ENCODE results near the gene PRTFDC1.
A peak's percentile ranks its signal among the peaks of the same experiment; 100 is the strongest.
"Not testable (repeated sequence)": the region's sequence is repeated elsewhere in the genome, so short reads cannot be mapped to it uniquely, and the experiment has no call there.

The PRTFDC1 gene

GRCh38 chr10:24952143-24952706, at the start of gene PRTFDC1:
PRTFDC1 (minus strand) TSS chr10:24952606; CDS start chr10:24952575, 31 bp downstream.
- DNase-seq, result no peak

- DNase-seq, result no peak
Observed at GRCh38 chr10:24998044-24998443, 45.6 kb upstream of the PRTFDC1 start.

GRCh38 chr10:24995072-24995471, 42.7 kb upstream of the PRTFDC1 start:
- no peak for DNase-seq

DNA sequence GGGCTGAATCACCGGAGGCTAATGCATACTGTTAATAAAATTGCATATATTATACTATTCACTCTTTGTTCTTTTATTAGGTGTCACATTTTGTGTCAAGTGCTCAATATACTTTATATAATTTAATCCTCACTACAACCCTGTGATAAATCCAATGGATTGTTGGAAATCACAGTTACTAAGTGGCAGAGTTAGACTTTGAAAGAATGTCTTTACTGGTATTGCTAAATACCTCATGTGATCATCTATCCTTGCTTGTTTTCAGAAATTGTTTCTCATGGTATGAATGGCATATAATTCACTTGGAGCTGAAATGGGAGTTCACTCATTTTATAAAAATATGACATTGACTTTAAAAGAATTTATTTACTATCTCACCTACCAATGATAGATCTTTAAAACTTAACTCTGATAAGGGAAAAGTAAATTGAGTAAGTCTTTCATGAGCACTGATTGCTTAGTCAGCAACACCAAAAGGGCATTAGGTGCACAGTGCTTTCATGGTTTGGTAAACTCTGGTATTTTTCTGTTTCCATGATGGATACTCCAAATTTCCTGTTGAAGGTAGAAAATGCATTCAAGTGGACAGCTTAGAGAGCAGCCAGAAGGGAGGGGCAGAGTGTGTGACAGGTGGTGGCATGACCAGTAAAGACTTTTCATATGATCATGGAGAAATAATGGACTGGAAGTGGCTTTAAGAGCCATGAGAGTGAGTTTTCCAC, 41.0 kb upstream of the PRTFDC1 start:
- DNase-seq, result peak; percentile 1

DNA sequence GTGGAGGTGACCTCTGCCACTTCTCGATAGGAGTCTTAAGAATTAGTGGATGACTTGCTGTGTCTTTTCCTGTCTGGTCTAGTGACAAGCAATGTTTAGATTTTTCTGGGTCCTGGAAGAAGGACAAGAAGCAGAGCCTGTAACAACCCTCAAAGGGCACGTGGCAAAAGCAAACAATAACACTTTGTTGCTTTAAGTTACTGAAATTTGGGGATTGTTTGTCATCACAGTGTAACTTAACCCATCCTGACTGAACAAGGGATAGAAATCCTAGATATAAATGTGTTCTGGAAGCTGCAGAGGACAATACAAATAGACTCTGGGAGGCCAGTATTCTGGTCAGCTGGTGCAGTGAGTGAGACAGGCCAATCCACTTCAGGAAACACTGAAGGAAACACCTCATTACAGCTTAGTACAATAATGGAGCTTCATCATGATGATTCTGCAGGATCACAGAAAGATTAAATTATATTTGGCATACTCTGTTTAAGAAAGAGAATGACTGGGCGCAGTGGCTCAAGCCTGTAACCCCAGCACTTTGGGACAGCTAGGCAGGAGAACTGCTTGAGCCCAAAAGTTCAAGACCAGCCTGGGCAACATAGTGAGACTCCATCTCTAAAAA, 40.2 kb upstream of the PRTFDC1 start:
- DNase-seq, result no peak

DNA sequence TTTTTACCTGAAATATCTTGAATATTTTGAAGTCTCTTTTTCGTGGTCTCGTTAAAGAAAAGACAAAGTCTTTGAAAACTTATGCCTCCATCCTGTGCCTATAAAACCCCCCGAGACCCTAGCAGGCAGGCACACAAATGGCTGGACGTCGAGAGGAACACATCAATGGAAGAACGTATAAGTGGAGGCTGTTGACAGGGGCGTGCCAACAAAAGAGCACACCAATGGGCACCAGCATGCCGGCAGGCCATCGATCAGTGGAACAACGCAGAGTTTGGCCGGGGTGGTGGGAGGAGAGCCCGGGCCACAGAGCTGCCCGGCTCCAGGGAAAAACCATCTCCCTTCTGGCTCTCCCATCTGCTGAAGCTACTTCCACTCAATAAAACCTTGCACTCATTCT, 38.9 kb upstream of the PRTFDC1 start:
- DNase-seq, result no peak

DNA sequence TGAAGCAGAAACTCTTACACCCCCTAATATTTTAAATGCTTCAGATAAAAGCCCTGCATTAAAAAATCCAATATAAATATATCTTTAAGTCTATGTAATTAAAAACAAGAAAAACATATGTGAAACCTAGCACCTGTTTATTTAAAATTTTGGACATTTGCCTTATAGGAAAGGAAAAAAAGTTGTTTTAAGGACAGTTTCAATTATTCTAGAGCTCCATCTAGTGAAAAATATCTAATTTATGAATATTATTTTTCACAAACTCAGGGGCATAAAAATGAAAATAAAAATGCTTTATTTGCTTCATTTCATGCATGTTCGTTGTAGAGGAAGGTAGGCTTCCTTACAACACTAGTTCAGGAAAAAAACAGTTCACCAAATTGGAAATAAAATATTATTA, 37.5 kb upstream of the PRTFDC1 start:
- DNase-seq, result no peak

GRCh38 chr10:24988831-24989640, 36.6 kb upstream of the PRTFDC1 start:
- no peak for DNase-seq

DNA sequence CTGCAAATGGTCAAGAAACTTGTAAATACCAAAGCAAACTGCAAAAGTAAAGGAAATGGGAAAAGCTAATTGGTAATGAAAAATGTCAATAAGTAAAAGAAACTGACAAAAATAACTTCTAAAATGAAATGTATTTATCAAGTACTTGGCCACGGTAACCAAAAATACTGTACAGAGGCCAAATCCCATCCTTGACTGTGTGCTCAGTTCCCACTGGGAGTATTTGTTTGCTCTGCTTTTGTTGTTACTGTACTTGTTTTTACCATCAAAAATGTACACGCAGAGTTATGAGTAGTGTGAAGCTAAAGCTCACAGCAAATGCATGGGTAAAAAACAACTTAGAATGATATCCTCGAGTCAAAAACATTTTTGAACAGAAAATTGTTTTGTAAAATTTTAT, 32.5 kb upstream of the PRTFDC1 start:
- no peak for DNase-seq

DNA sequence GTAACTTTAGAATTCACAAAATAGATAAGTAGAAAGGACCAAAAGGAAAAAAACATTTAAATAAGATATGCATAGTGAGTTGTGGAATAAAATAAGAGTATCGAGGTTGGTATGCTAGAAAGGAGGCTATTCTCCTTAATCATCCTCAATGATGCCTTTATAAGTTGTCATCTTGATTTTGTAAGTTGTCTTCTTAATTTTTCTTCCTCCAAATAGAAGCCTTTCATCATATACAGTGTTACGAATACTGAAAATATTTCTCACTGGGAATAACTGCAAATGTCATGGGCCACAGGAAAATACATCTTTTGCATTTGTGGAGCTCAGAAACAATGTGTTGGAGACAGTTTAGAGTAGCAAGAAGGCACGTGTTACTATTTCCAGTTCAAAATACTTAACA, 31.5 kb upstream of the PRTFDC1 start:
- DNase-seq, result no peak

GRCh38 chr10:24983130-24983529, 30.7 kb upstream of the PRTFDC1 start:
- DNase-seq, result no peak

- no peak for DNase-seq
Observed at GRCh38 chr10:24982319-24983112, 30.1 kb upstream of the PRTFDC1 start.

- DNase-seq, result no peak
Observed at GRCh38 chr10:24981161-24981710, 28.8 kb upstream of the PRTFDC1 start.

GRCh38 chr10:24979685-24980084, 27.3 kb upstream of the PRTFDC1 start:
- no peak for DNase-seq

DNA sequence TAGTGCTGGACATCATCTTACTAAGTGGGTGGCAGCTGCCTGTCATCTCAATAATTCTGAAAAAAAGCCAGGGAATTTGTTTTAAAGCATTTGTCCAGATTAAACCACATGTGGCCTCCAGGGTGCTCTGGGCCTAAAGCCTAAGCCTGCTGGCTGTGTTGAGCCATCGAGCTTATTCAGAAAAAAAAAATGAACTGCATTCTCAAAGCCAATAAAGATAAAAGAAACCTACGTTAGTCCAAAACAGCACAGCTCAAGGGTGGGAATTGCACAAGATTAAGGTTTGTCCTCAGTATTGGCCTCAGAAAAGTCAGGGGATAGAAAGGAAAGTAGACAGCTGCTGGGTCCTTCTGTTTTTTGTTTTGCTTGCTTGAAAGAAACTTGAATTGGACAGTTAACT, 22.6 kb upstream of the PRTFDC1 start:
- no peak for DNase-seq

GRCh38 chr10:24973163-24973562, 20.8 kb upstream of the PRTFDC1 start:
- DNase-seq, result no peak

GRCh38 chr10:24971374-24971773, 19.0 kb upstream of the PRTFDC1 start:
- DNase-seq, result no peak

- no peak for DNase-seq
Observed at GRCh38 chr10:24969841-24970281, 17.5 kb upstream of the PRTFDC1 start.

DNA sequence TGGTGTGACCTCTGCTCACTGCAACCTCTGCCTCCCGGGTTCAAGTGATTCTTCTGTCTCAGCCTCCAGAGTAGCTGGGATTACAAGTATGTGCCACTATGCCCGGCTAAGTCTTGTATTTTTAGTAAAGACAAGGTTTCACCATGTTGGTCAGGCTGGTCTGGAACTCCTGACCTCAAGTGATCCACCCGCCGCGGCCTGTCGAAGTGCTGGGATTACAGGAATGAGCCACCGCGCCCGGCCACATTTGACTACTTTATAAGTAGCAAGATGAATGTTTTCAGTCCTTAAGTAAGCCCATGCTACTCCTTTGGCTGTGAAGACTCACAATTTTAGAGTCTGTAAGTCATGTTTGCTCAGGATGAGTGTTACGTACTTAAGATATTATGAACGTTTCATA, 16.5 kb upstream of the PRTFDC1 start:
- DNase-seq, result not testable (repeated sequence)

DNA sequence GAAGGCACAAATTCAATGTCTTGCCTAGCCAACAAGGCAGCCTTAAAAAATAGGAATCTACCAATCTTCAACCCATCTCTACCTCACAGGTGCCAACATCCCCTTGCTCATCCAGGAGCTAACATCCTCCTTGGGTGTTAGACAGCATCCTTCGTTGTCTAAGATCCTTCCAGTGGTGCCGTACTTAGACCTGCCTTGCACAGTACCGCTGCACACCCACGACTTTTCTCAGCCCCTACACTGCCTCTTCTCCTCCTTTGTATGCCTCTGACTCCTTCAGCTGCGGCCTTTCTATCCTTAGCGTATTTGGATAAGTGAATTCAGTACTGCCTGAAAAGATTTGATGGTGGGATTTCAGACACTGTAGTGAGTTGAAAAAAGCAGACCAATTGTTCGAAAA, 15.9 kb upstream of the PRTFDC1 start:
- no peak for DNase-seq

DNA sequence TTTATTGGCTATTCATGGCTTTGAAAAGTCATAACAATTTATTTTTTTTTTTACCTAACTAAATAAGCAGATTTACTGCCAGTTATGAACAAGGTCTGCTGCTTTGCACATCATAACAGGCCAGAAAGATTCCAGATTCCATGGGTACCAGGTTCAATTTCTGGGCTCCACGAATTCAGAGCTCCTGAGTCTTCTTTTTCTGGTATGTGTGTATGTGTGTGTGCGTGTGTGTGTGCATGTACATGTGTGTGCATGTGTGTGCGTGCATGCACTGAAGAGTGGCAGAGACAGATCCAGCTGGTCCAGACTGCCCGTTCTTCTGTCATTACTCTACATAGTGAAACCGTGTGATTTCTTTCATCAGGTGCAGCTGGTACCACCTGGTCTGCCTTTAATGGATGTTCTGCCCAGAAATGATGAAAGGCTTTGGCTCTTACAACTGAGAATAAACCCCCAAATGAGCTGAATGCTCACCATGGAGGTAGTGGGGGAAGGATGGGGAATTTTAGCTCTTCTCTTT, 14.6 kb upstream of the PRTFDC1 start:
- DNase-seq, result no peak

GRCh38 chr10:24965051-24965450, 12.6 kb upstream of the PRTFDC1 start:
- no peak for DNase-seq
